ENCODE results near the gene OTOR. TPM values are rescaled to one million over a fixed set of nuclear protein-coding genes. Genes with fewer than 3 reads are reported as not detected.

OTOR gene, protein sequence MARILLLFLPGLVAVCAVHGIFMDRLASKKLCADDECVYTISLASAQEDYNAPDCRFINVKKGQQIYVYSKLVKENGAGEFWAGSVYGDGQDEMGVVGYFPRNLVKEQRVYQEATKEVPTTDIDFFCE
- total RNA-seq = not detected in 2 replicates

GRCh38 chr20:16748308-16748900 lies at the start of gene OTOR:
OTOR (plus strand) TSS chr20:16748358; CDS start chr20:16748402, 44 bp downstream.
- H3K9me3 Mint-ChIP-seq = no peaks in the 10 kb centered on the region
- H3K27ac Mint-ChIP-seq = no peak within 1 kb of the TSS
- H3K4me3 Mint-ChIP-seq = no peak within 1 kb of the TSS
- intact Hi-C loops (cut with micrococcal nuclease) = no loop called here
- POLR2A ChIA-PET = no interaction called here
- TF ChIP-seq, protein P1, sequence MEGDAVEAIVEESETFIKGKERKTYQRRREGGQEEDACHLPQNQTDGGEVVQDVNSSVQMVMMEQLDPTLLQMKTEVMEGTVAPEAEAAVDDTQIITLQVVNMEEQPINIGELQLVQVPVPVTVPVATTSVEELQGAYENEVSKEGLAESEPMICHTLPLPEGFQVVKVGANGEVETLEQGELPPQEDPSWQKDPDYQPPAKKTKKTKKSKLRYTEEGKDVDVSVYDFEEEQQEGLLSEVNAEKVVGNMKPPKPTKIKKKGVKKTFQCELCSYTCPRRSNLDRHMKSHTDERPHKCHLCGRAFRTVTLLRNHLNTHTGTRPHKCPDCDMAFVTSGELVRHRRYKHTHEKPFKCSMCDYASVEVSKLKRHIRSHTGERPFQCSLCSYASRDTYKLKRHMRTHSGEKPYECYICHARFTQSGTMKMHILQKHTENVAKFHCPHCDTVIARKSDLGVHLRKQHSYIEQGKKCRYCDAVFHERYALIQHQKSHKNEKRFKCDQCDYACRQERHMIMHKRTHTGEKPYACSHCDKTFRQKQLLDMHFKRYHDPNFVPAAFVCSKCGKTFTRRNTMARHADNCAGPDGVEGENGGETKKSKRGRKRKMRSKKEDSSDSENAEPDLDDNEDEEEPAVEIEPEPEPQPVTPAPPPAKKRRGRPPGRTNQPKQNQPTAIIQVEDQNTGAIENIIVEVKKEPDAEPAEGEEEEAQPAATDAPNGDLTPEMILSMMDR (IDR thresholded peaks at IDR 0.05) = no peak
- H3K27me3 Mint-ChIP-seq = peaks cover 4% of the 10 kb centered on the region
- no peak for DNase-seq
- no peak for ATAC-seq (ENCODE audit: low read depth)
- H3K36me3 Mint-ChIP-seq (ENCODE audit: low read depth) = no peaks in the 10 kb centered on the region
- CTCF ChIA-PET = no interaction called here
- H3K4me1 Mint-ChIP-seq = no peaks in the 10 kb centered on the region

GRCh38 chr20:16699293-16699692 lies 48.9 kb upstream of the OTOR start:
- CTCF ChIA-PET = no interaction called here
- Mint-ChIP-seq H3K4me3 (no peak overlapping the region), H3K4me1 (no peaks in the 10 kb centered on the region), H3K27ac (no peak overlapping the region), H3K9me3 (no peaks in the 10 kb centered on the region), H3K36me3 (ENCODE audit: low read depth) (no peaks in the 10 kb centered on the region), H3K27me3 (peaks cover 29% of the 10 kb centered on the region)
- ATAC-seq (ENCODE audit: low read depth) (no peak), DNase-seq (no peak)
- POLR2A ChIA-PET = no interaction called here
- TF ChIP-seq, protein P1 (IDR thresholded peaks at IDR 0.05) = no peak
- intact Hi-C loops (cut with micrococcal nuclease) = no loop called here

DNA sequence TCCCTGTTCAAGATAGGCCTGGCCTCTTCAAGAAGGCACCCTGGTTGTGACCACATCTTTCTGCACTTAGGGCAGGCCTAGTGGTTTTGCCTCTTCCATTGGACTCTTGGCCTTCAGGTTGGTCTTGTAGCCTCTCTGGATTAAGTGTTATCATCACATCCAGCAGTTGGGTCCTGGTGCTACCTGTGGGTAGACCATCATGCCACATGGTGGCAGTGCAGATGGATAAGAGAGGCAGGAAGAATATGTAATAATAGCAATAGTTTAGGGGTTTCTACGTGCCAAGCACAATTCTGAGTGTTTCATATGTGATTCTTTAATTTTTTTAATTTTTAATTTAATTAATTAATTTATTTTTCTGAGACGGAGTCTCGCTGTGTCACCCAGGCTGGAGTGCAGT lies 46.9 kb upstream of the OTOR start:
- TF ChIP-seq, protein P1 (IDR thresholded peaks at IDR 0.05) = no peak
- peaks cover 8% of the 10 kb centered on the region for H3K9me3 Mint-ChIP-seq
- intact Hi-C loops (cut with micrococcal nuclease) = loop anchor here (1.0 kb wide), 1 partner anchor 60 kb away; no protein-coding TSS in a partner anchor
- no peaks in the 10 kb centered on the region for H3K4me1 Mint-ChIP-seq
- H3K4me3 Mint-ChIP-seq = no peak overlapping the region
- CTCF ChIA-PET = no interaction called here
- POLR2A ChIA-PET = no interaction called here
- peaks cover 33% of the 10 kb centered on the region for H3K27me3 Mint-ChIP-seq
- H3K27ac Mint-ChIP-seq = no peak overlapping the region
- DNase-seq (no peak), ATAC-seq (ENCODE audit: low read depth) (no peak)
- H3K36me3 Mint-ChIP-seq (ENCODE audit: low read depth) = no peaks in the 10 kb centered on the region

GRCh38 chr20:16703570-16703969 lies 44.6 kb upstream of the OTOR start:
- intact Hi-C loops (cut with micrococcal nuclease) = no loop called here
- Mint-ChIP-seq H3K36me3 (ENCODE audit: low read depth) (no peaks in the 10 kb centered on the region), H3K4me1 (peaks cover 2% of the 10 kb centered on the region), H3K9me3 (peaks cover 14% of the 10 kb centered on the region), H3K27ac (no peak overlapping the region), H3K4me3 (no peak overlapping the region), H3K27me3 (peaks cover 26% of the 10 kb centered on the region)
- ATAC-seq (ENCODE audit: low read depth) = no peak
- no peak for DNase-seq
- ChIA-PET CTCF (no interaction called here), POLR2A (no interaction called here)
- TF ChIP-seq, protein P1 (IDR thresholded peaks at IDR 0.05) = no peak

- H3K36me3 Mint-ChIP-seq (ENCODE audit: low read depth) = no peaks in the 10 kb centered on the region
- no peak for ATAC-seq (ENCODE audit: low read depth)
- POLR2A ChIA-PET = no interaction called here
- peaks cover 14% of the 10 kb centered on the region for H3K9me3 Mint-ChIP-seq
- no peak overlapping the region for H3K27ac Mint-ChIP-seq
- intact Hi-C loops (cut with micrococcal nuclease) = no loop called here
- no peak overlapping the region for H3K4me3 Mint-ChIP-seq
- DNase-seq = no peak
- TF ChIP-seq, protein P1 (IDR thresholded peaks at IDR 0.05) = no peak
- H3K27me3 Mint-ChIP-seq = peaks cover 23% of the 10 kb centered on the region
- peaks cover 18% of the 10 kb centered on the region for H3K4me1 Mint-ChIP-seq
- CTCF ChIA-PET = no interaction called here
Measured at GRCh38 chr20:16707674-16708073, 40.5 kb upstream of the OTOR start.

Measured in activated B cell treated with CpG ODN at 0.5 μM for 24 hours (primary cell).